Neural cell (in vitro differentiated cells): Measurements from ENCODE around the gene TRAPPC1. TPM values are rescaled to one million over a fixed set of nuclear protein-coding genes. Genes with fewer than 3 reads are reported as not detected.

ENCODE experiments used
- H2AFZ ChIP-seq: fragments of 200-600, 300-800 bp; sonication (generic), shearing (Covaris generic); 2 replicates; pipeline ENCODE4 v1.6.0; 2014; ENCODE audit warnings: low read depth, mild to moderate bottlenecking, antibody characterized with exemption, low read length, moderate library complexity
- H3F3A ChIP-seq: fragments of 200-600 bp; shearing (Covaris generic); 2 replicates; pipeline ENCODE4 v1.6.1; 2016; ENCODE audit warnings: mild to moderate bottlenecking, moderate library complexity, mixed read lengths, antibody characterized with exemption, low read length; ENCODE audit not compliant: insufficient read depth, poor library complexity, severe bottlenecking
- H3K27ac ChIP-seq: fragments of 200-600, 300-800 bp; sonication (generic), shearing (Covaris generic); 2 replicates; pipeline ENCODE4 v1.5.1; 2014; ENCODE audit warnings: mild to moderate bottlenecking, low read length, moderate library complexity
- H3K27me3 ChIP-seq: fragments of 300-800, 200-600 bp; sonication (generic), shearing (Covaris generic); 2 replicates; pipeline ENCODE4 v1.6.0; 2014; ENCODE audit warnings: mild to moderate bottlenecking, low read depth, low read length, moderate library complexity; ENCODE audit not compliant: insufficient read depth
- H3K36me3 ChIP-seq: fragments of 300-800, 200-600 bp; sonication (generic), shearing (Covaris generic); 2 replicates; pipeline ENCODE4 v1.5.1; 2014; ENCODE audit warnings: mild to moderate bottlenecking, antibody characterized with exemption, low read length, moderate library complexity; ENCODE audit not compliant: insufficient read depth
- H3K4me2 ChIP-seq: fragments of 300-800, 200-600 bp; sonication (generic), shearing (Covaris generic); 2 replicates; pipeline ENCODE4 v1.6.0; 2014; ENCODE audit warnings: mild to moderate bottlenecking, low read length
- H3K4me3 ChIP-seq: fragments of 300-800, 200-600 bp; sonication (generic), shearing (Covaris generic); 2 replicates; pipeline ENCODE4 v1.5.1; 2014; ENCODE audit warnings: mild to moderate bottlenecking, low read length, moderate library complexity
- H3K79me2 ChIP-seq: fragments of 200-600 bp; shearing (Covaris generic); replicated peaks from 2 replicates; pipeline ENCODE4 v1.6.0; 2014; ENCODE audit warnings: mild to moderate bottlenecking, low read length, moderate library complexity; ENCODE audit not compliant: insufficient read depth
- H3K9ac ChIP-seq: fragments of 300-800, 200-600 bp; sonication (generic), shearing (Covaris generic); 2 replicates; pipeline ENCODE4 v1.6.1; 2016; ENCODE audit warnings: mild to moderate bottlenecking, low read length, mixed read lengths
- H3K9me2 ChIP-seq: fragments of 200-600 bp; shearing (Covaris generic); 2 replicates; pipeline ENCODE4 v1.6.1; 2016; ENCODE audit warnings: mild to moderate bottlenecking, low read length, mixed read lengths; ENCODE audit not compliant: insufficient read depth
- H3K9me3 ChIP-seq: fragments of 200-600, 300-800 bp; sonication (generic), shearing (Covaris generic); 2 replicates; pipeline ENCODE4 v1.6.1; 2016; ENCODE audit warnings: mild to moderate bottlenecking, mixed run types, low read length, moderate library complexity, mixed read lengths
- H4K20me1 ChIP-seq: fragments of 200-600 bp; shearing (Covaris generic); 2 replicates; pipeline ENCODE4 v1.6.1; 2016; ENCODE audit warnings: mild to moderate bottlenecking, mixed run types; ENCODE audit not compliant: insufficient read depth
- EP300 ChIP-seq: fragments of 450-650 bp; conservative IDR thresholded peaks from 2 replicates; pipeline ENCODE4 v1.6.1; 2014; ENCODE audit warnings: antibody characterized with exemption, mild to moderate bottlenecking, moderate library complexity; ENCODE audit not compliant: poor library complexity, severe bottlenecking
- EZH2 ChIP-seq: fragments of 200-600, 300-800 bp; shearing (Covaris generic), sonication (generic); IDR thresholded peaks from 2 replicates; pipeline ENCODE4 v1.6.1; 2014; ENCODE audit warnings: antibody characterized with exemption, low read length, borderline replicate concordance, mild to moderate bottlenecking; ENCODE audit not compliant: insufficient read depth, poor library complexity, severe bottlenecking
- MXI1 ChIP-seq: fragments of 450-650 bp; conservative IDR thresholded peaks from 2 replicates; pipeline ENCODE4 v1.6.1; 2014; ENCODE audit warnings: antibody characterized with exemption, mild to moderate bottlenecking; ENCODE audit not compliant: poor library complexity, severe bottlenecking
- POLR2AphosphoS5 ChIP-seq: IDR thresholded peaks from 2 replicates; pipeline ENCODE4 v1.6.1; 2012
- RAD21 ChIP-seq: fragments of 450-650 bp; conservative IDR thresholded peaks from 2 replicates; pipeline ENCODE4 v1.6.1; 2014; ENCODE audit warnings: antibody characterized with exemption, mild to moderate bottlenecking, moderate library complexity
- SMC3 ChIP-seq: fragments of 450-650 bp; conservative IDR thresholded peaks from 2 replicates; pipeline ENCODE4 v1.6.1; 2014; ENCODE audit warnings: antibody characterized with exemption, mild to moderate bottlenecking, moderate library complexity; ENCODE audit not compliant: poor library complexity
- TAF1 ChIP-seq: IDR thresholded peaks from 2 replicates; pipeline ENCODE4 v1.6.1; 2012; ENCODE audit warnings: low read depth
- polyA minus RNA-seq: library from RNA; depleted of rRNA, polyadenylated mRNA; stranded (reverse); fragments of >200 nt; gene quantifications from 2 replicates; pipeline ENCODE4 v1.2.3, GENCODE V29; 2014
- polyA plus RNA-seq: library from polyadenylated mRNA; depleted of rRNA; stranded (reverse); fragments of >200 nt; gene quantifications from 2 replicates; pipeline ENCODE4 v1.2.3, GENCODE V29; 2014
- TF ChIP-seq, protein P1 (sequence below): IDR thresholded peaks from 2 replicates; pipeline ENCODE4 v1.6.1; 2012; ENCODE audit warnings: borderline replicate concordance
- TF ChIP-seq, protein P2 (sequence below): fragments of 450-650 bp; IDR thresholded peaks from 2 replicates; pipeline ENCODE4 v1.5.1; 2014; ENCODE audit warnings: antibody characterized with exemption, mild to moderate bottlenecking, moderate library complexity; ENCODE audit not compliant: poor library complexity, severe bottlenecking

Gene TRAPPC1
- polyA plus RNA-seq (34.0 and 38.3 TPM in 2 replicates), polyA minus RNA-seq (28.7 and 35.8 TPM in 2 replicates)

GRCh38 chr17:7931709-7932482, at the start of gene TRAPPC1, which contains the start of gene CNTROB:
TRAPPC1 (minus strand) TSS chr17:7931946; CDS start chr17:7931829, 117 bp downstream.
CNTROB (plus strand) TSS chr17:7932206; CDS start chr17:7933080, 874 bp downstream.
- H2AFZ ChIP-seq, result peak within 1 kb of the TSS; percentile 78
- H3K9me2 ChIP-seq, result no peaks in the 10 kb centered on the region
- H3K4me2 ChIP-seq, result peak within 1 kb of the TSS; percentile 100
- no peaks in the 10 kb centered on the region for H4K20me1 ChIP-seq
- no peaks in the 10 kb centered on the region for H3K27me3 ChIP-seq
- H3K4me3 ChIP-seq, result peak within 1 kb of the TSS; percentile 91
- no peaks in the 10 kb centered on the region for H3F3A ChIP-seq
- H3K27ac ChIP-seq, result peak within 1 kb of the TSS; percentile 78
- H3K9ac ChIP-seq, result peak within 1 kb of the TSS; percentile 89
- TF ChIP-seq MXI1, result peak; percentile 90
- TF ChIP-seq TAF1, result no peak
- no peak for TF ChIP-seq SMC3
- TF ChIP-seq, protein P1, sequence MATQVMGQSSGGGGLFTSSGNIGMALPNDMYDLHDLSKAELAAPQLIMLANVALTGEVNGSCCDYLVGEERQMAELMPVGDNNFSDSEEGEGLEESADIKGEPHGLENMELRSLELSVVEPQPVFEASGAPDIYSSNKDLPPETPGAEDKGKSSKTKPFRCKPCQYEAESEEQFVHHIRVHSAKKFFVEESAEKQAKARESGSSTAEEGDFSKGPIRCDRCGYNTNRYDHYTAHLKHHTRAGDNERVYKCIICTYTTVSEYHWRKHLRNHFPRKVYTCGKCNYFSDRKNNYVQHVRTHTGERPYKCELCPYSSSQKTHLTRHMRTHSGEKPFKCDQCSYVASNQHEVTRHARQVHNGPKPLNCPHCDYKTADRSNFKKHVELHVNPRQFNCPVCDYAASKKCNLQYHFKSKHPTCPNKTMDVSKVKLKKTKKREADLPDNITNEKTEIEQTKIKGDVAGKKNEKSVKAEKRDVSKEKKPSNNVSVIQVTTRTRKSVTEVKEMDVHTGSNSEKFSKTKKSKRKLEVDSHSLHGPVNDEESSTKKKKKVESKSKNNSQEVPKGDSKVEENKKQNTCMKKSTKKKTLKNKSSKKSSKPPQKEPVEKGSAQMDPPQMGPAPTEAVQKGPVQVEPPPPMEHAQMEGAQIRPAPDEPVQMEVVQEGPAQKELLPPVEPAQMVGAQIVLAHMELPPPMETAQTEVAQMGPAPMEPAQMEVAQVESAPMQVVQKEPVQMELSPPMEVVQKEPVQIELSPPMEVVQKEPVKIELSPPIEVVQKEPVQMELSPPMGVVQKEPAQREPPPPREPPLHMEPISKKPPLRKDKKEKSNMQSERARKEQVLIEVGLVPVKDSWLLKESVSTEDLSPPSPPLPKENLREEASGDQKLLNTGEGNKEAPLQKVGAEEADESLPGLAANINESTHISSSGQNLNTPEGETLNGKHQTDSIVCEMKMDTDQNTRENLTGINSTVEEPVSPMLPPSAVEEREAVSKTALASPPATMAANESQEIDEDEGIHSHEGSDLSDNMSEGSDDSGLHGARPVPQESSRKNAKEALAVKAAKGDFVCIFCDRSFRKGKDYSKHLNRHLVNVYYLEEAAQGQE, result peak; percentile 12
- TF ChIP-seq RAD21, result peak; percentile 10
- TF ChIP-seq EZH2, result no peak
- TF ChIP-seq POLR2AphosphoS5, result peak; percentile 87
- TF ChIP-seq EP300, result peak; percentile 20
- TF ChIP-seq, protein P2, sequence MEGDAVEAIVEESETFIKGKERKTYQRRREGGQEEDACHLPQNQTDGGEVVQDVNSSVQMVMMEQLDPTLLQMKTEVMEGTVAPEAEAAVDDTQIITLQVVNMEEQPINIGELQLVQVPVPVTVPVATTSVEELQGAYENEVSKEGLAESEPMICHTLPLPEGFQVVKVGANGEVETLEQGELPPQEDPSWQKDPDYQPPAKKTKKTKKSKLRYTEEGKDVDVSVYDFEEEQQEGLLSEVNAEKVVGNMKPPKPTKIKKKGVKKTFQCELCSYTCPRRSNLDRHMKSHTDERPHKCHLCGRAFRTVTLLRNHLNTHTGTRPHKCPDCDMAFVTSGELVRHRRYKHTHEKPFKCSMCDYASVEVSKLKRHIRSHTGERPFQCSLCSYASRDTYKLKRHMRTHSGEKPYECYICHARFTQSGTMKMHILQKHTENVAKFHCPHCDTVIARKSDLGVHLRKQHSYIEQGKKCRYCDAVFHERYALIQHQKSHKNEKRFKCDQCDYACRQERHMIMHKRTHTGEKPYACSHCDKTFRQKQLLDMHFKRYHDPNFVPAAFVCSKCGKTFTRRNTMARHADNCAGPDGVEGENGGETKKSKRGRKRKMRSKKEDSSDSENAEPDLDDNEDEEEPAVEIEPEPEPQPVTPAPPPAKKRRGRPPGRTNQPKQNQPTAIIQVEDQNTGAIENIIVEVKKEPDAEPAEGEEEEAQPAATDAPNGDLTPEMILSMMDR, result no peak
- peaks cover 41% of the 10 kb centered on the region for H3K79me2 ChIP-seq
- no peaks in the 10 kb centered on the region for H3K36me3 ChIP-seq
- H3K9me3 ChIP-seq, result no peaks in the 10 kb centered on the region

DNA sequence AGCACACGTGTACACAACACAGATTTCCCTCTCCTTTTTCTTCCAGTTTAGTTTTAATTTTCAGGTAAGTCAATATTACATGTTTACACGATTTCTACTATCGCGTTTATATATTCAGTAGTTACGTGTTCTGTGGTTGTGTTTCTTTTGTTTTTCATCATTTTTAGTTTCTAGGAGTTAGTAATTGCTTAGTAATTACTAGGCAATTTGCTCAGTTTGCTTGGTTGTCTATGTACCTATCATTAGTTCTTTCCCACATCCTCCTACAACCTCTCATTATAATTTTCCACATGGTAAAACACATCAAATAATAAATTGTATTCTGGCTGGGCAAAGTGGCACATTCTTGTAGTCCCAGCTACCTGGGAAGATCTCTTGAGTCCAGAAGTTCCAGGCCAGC, 46.1 kb upstream of the TRAPPC1 start:
- no peak overlapping the region for H3K27ac ChIP-seq
- H3K79me2 ChIP-seq, result no peaks in the 10 kb centered on the region
- H3K27me3 ChIP-seq, result no peaks in the 10 kb centered on the region
- H3K4me2 ChIP-seq, result no peak overlapping the region
- H3K9ac ChIP-seq, result no peak overlapping the region
- no peaks in the 10 kb centered on the region for H4K20me1 ChIP-seq
- H3K36me3 ChIP-seq, result no peaks in the 10 kb centered on the region
- no peak overlapping the region for H2AFZ ChIP-seq
- H3F3A ChIP-seq, result no peaks in the 10 kb centered on the region
- H3K4me3 ChIP-seq, result no peak overlapping the region
- H3K9me3 ChIP-seq, result no peaks in the 10 kb centered on the region
- TF ChIP-seq EP300 (no peak), SMC3 (no peak), MXI1 (no peak), RAD21 (no peak), POLR2AphosphoS5 (no peak), TAF1 (no peak), EZH2 (no peak)
- TF ChIP-seq, protein P2, result no peak
- TF ChIP-seq, protein P1, result no peak
- no peaks in the 10 kb centered on the region for H3K9me2 ChIP-seq
